Activated CD4-positive, alpha-beta T cell treated with anti-CD3 and anti-CD28 coated beads for 36 hours (primary cell): ENCODE measurements around the gene OR1M1. TPM values are rescaled to one million over a fixed set of nuclear protein-coding genes. Genes with fewer than 3 reads are reported as not detected.

Source experiments
- ATAC-seq: fragments of 200-7000 bp; cut with Tn5 transposase; one replicate; pipeline ENCODE4 v1.10.0; 2021; ENCODE audit warnings: mild to moderate bottlenecking, moderate library complexity
- CTCF ChIA-PET: fragments of 350-600 bp; sonication (Branson Sonifier 250); formaldehyde crosslinking; loops from one replicate; lab custom pipeline; 2021; ENCODE audit warnings: antibody characterized with exemption; lab: Charles Lee
- POLR2A ChIA-PET: fragments of 350-600 bp; sonication (Branson Sonifier 250); formaldehyde crosslinking; loops from one replicate; lab custom pipeline; 2021; ENCODE audit warnings: antibody characterized with exemption, inconsistent platforms; lab: Charles Lee
- DNase-seq: peaks from one replicate; pipeline ENCODE4 v3.0.0-alpha.2; 2020
- H3K27ac Mint-ChIP-seq: one replicate; pipeline ENCODE4 v1.8.0; 2021; ENCODE audit warnings: mixed read lengths
- H3K27me3 Mint-ChIP-seq: one replicate; pipeline ENCODE4 v1.8.0; 2021; ENCODE audit warnings: mixed read lengths
- H3K36me3 Mint-ChIP-seq: one replicate; pipeline ENCODE4 v1.8.0; 2021; ENCODE audit warnings: low read depth, mixed read lengths
- H3K4me1 Mint-ChIP-seq: one replicate; pipeline ENCODE4 v1.8.0; 2021; ENCODE audit warnings: mixed read lengths
- H3K4me3 Mint-ChIP-seq: one replicate; pipeline ENCODE4 v1.8.0; 2021; ENCODE audit warnings: mild to moderate bottlenecking, moderate library complexity, mixed read lengths
- H3K9me3 Mint-ChIP-seq: one replicate; pipeline ENCODE4 v1.8.0; 2021; ENCODE audit warnings: low read depth, mixed read lengths
- intact Hi-C, 2 experiments: fragments of 100-400 bp; cut with DNase I in 1 of 2; cut with micrococcal nuclease in 1 of 2; formaldehyde crosslinking; loops; one replicate each; pipeline versions ENCODE4 v1.14.2 to v1.15.1; 2022 to 2024; cut with DNase I, micrococcal nuclease
- total RNA-seq, 2 experiments: library from RNA; stranded (reverse); gene quantifications; one replicate each; pipeline ENCODE4 v1.2.3, GENCODE V29; 2021

The OR1M1 gene
- total RNA-seq, 2 experiments from 2014 or later, result not detected

DNA sequence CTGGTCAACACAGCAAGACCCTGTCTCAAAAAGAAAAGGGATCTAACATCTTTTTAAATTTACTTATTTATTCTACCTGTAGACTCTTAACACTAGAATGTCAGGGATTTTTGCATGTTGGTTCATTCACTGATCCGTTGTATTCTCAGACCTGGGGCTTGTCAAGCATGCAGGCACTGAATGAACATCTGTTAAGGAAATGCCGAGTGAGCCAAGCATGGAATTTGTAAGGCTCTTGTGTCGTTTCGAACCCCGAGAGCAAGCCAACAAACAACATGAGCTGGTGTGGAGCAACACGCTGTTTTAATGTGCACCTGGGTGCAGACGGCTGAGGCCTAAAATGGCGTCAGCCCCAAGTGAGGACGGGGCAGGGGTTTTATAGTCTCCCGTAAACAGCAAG, 10.0 kb upstream of the OR1M1 start:
- no peaks in the 10 kb centered on the region for H3K4me1 Mint-ChIP-seq
- ATAC-seq (no peak), DNase-seq (no peak)
- H3K9me3 Mint-ChIP-seq, result no peaks in the 10 kb centered on the region
- H3K36me3 Mint-ChIP-seq, result no peaks in the 10 kb centered on the region
- intact Hi-C loops, result no loop called here
- H3K27me3 Mint-ChIP-seq, result no peaks in the 10 kb centered on the region
- no peak overlapping the region for H3K4me3 Mint-ChIP-seq
- ChIA-PET POLR2A (no interaction called here), CTCF (no interaction called here)
- H3K27ac Mint-ChIP-seq, result no peak overlapping the region

DNA sequence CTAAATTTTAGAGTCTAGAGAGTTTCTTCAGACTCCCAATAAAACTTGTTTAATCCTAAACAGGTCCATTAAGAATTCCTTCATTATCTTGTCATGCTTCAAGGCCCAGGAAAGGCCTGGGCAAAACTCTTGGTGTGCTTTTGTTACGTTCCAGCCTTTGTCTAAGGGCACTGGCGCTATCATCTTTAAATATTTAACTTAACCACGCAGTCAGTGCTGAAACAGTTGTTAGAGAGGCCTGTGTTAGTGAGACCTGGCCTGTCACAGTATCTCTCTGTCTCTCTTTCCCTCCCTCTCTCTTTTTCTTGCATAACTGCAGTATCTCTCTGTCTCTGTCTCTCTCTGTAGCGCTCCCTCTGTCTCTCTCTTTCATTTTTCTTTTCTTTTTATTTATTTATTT, 8.2 kb upstream of the OR1M1 start:
- no peak for DNase-seq
- no peak for ATAC-seq
- Mint-ChIP-seq H3K27ac (no peak overlapping the region), H3K4me1 (no peaks in the 10 kb centered on the region), H3K36me3 (no peaks in the 10 kb centered on the region), H3K27me3 (no peaks in the 10 kb centered on the region), H3K4me3 (no peak overlapping the region), H3K9me3 (no peaks in the 10 kb centered on the region)
- intact Hi-C loops, result no loop called here
- POLR2A ChIA-PET, result no interaction called here
- CTCF ChIA-PET, result interaction anchor here (0.7 kb wide), 1 partner anchor 680 kb away, joined by 3 read pairs; no protein-coding TSS in a partner anchor

DNA sequence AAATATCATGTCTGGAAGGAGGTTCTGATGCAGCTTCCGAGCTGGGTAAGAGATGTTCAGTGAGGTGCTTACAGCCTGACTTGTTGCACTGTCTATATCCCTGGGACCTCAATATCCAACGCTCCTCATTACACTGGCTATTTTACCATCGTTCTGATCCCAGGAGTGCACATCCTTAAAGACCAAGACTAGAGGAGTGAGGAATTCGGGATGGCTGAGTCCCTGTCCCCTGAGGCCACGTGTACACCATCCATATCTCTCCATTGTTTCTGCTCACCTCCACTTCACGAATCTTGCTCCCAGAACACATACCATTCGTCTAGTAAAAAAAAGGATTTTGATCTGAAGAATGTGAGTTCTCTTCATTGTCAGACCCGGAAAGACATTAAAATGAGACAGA, 20.5 kb downstream of the OR1M1 start, which contains the start of gene OR7G2:
Gene OR7G2, minus strand, starts transcription at position 101 of the 400 bp plus-strand sequence. CDS start 4,232 bp downstream, outside the sequence.
- peaks cover 6% of the 10 kb centered on the region for H3K27me3 Mint-ChIP-seq
- CTCF ChIA-PET, result no interaction called here
- H3K4me3 Mint-ChIP-seq, result no peak within 1 kb of the TSS
- H3K27ac Mint-ChIP-seq, result no peak within 1 kb of the TSS
- no peak for ATAC-seq
- intact Hi-C loops, result no loop called here
- H3K9me3 Mint-ChIP-seq, result no peaks in the 10 kb centered on the region
- H3K4me1 Mint-ChIP-seq, result no peaks in the 10 kb centered on the region
- DNase-seq, result no peak
- POLR2A ChIA-PET, result no interaction called here
- H3K36me3 Mint-ChIP-seq, result no peaks in the 10 kb centered on the region

DNA sequence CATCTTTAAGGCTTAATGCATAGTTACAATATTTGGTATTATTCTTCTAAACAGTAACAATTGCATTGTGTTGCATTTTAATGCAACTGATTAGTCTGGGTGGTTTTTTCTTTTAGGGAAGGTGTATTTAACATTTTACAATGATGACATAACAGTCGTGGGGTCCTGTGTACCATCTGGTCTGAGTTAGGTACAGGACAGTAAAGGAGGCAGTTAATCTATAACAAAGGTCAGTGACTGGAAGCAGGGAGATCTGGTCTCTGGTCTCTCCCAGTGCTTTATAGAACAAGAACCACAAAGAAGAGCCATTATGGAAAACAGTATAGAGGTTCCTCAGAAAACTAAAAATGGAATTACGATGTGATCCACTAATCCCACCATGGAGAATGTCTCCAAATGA, 23.1 kb downstream of the OR1M1 start:
- DNase-seq, result no peak
- Mint-ChIP-seq H3K27me3 (peaks cover 6% of the 10 kb centered on the region), H3K36me3 (no peaks in the 10 kb centered on the region), H3K9me3 (no peaks in the 10 kb centered on the region), H3K27ac (no peak overlapping the region), H3K4me1 (no peaks in the 10 kb centered on the region), H3K4me3 (no peak overlapping the region)
- CTCF ChIA-PET, result no interaction called here
- POLR2A ChIA-PET, result no interaction called here
- no peak for ATAC-seq
- intact Hi-C loops, result no loop called here

DNA sequence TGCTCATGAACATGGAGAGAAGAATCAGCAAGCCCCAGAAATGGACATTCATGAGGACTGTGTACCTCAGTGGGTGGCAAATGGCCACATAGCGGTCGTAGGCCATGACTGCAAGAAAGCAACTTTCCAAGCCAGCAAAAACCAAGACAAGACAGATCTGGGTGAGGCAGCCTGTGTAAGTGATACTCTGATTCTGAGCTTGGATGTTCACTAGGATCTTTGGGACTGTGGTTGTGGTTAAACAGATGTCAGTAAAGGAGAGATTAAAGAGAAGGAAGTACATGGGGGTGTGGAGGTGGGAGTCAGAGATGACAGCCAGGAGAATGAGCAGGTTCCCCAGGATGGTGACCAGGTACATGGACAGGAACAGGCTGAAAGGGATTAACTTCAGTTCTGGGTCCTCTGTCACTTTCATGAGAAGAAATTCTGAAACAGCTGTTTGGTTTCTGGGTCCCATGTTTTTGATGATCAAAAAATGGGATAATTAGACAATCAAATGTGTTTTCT, 28.5 kb downstream of the OR1M1 start, which contains the start of gene OR7G1:
Gene OR7G1, minus strand, starts transcription at position 457 of the 507 bp plus-strand sequence. Its CDS starts 0 bp downstream, at position 457.
- DNase-seq (no peak), ATAC-seq (no peak)
- POLR2A ChIA-PET, result no interaction called here
- intact Hi-C loops, result no loop called here
- no peaks in the 10 kb centered on the region for H3K9me3 Mint-ChIP-seq
- no peak within 1 kb of the TSS for H3K27ac Mint-ChIP-seq
- no peaks in the 10 kb centered on the region for H3K4me1 Mint-ChIP-seq
- no peaks in the 10 kb centered on the region for H3K36me3 Mint-ChIP-seq
- CTCF ChIA-PET, result no interaction called here
- no peak within 1 kb of the TSS for H3K4me3 Mint-ChIP-seq
- peaks cover 9% of the 10 kb centered on the region for H3K27me3 Mint-ChIP-seq

DNA sequence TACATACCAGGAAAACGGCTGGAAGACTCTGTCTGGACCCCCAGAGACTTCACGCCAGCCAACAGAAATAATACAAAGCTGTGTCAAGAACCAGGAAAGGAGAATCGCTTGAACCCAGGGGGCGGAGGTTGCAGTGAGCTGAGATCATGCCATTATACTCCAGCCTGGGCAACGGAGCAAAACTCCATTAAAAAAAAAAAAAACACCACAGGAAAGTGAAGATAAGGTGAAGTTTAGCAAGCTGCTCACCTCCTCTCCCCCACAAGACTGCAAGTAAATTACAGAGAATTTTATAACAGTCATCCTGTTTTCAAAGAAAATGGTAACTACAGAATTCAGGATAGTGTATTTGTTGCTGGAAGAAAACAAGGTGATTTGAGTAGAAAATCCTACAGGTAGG, 29.7 kb downstream of the OR1M1 start:
- intact Hi-C loops, result no loop called here
- POLR2A ChIA-PET, result no interaction called here
- H3K9me3 Mint-ChIP-seq, result no peaks in the 10 kb centered on the region
- CTCF ChIA-PET, result no interaction called here
- ATAC-seq, result no peak
- no peak overlapping the region for H3K4me3 Mint-ChIP-seq
- DNase-seq, result no peak
- no peaks in the 10 kb centered on the region for H3K36me3 Mint-ChIP-seq
- H3K27me3 Mint-ChIP-seq, result peaks cover 13% of the 10 kb centered on the region
- no peaks in the 10 kb centered on the region for H3K4me1 Mint-ChIP-seq
- no peak overlapping the region for H3K27ac Mint-ChIP-seq

DNA sequence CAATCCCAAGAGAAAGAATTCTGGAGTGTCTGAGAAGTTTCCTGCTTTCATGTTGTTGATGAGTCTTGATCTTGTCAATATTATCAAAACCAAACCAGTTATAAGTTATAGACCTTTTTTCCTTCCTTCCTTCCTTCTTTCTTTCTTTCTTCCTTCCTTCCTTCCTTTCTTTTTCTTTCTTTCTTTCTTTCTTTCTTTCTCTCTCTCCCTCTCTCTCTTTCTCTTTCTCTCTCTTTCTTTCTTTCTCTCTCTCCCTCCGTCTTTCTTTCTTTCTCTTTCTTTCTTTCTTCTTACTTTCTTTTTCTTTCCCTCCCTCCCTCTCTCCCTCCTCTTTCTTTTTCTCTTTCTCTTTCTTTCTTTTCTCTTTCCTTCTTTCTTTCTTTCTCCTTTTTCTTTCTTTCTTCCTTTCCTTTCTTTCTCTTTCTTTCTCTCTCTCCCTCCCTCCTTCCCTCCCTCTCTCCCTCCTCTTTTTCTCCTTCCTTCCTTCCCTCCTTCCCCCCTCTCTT, 40.1 kb downstream of the OR1M1 start, which contains the start of gene OR7G3:
Gene OR7G3, minus strand, starts transcription at position 51 of the 506 bp plus-strand sequence. Its CDS starts 0 bp downstream, at position 51.
- H3K4me1 Mint-ChIP-seq, result no peaks in the 10 kb centered on the region
- H3K9me3 Mint-ChIP-seq, result no peaks in the 10 kb centered on the region
- ATAC-seq (no peak), DNase-seq (no peak)
- intact Hi-C loops, result no loop called here
- H3K27me3 Mint-ChIP-seq, result peaks cover 29% of the 10 kb centered on the region
- no peak within 1 kb of the TSS for H3K27ac Mint-ChIP-seq
- CTCF ChIA-PET, result no interaction called here
- H3K4me3 Mint-ChIP-seq, result no peak within 1 kb of the TSS
- POLR2A ChIA-PET, result no interaction called here
- H3K36me3 Mint-ChIP-seq, result no peaks in the 10 kb centered on the region

DNA sequence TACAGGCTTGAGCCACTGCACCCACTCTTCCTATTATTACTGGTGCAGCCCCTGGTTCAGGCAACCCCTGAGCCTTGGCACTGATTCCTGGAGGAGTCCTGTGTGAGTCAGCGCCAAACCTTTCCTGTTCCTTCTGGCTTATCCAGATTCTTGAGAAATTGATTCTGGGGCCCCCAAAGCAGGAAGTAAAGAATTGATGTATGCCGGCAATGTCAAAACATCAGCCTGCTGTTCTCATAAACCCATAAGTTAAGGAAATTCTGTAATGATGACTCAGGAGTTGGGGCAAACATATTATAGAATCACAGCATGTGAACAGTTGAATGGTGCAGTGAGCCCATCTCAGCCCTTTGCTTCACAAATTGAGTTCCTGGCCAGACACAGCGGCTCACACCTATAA, 41.3 kb downstream of the OR1M1 start:
- Mint-ChIP-seq H3K4me3 (no peak overlapping the region), H3K4me1 (no peaks in the 10 kb centered on the region), H3K27ac (no peak overlapping the region), H3K9me3 (no peaks in the 10 kb centered on the region), H3K27me3 (peaks cover 29% of the 10 kb centered on the region), H3K36me3 (no peaks in the 10 kb centered on the region)
- CTCF ChIA-PET, result no interaction called here
- ATAC-seq (no peak), DNase-seq (no peak)
- POLR2A ChIA-PET, result no interaction called here
- intact Hi-C loops, result no loop called here

DNA sequence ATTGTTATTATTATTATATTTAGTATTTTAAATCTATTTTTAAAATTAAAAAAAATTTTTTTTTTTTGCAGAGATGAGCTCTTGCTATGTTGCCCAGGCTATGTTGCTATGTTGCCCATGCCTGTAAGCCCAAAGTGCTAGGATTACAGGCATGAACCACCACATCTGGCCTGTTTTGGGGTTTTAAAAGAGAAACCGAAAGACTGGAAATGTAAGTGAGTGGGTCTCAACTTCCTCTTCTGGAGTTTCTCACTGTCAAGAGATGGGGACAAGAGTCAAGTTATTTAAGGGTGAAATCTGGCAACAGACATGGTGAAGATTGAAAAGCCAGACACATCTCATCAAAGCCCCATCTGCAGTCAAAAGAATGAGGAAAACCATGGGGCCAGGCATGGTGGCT, 44.1 kb downstream of the OR1M1 start:
- Mint-ChIP-seq H3K9me3 (no peaks in the 10 kb centered on the region), H3K36me3 (no peaks in the 10 kb centered on the region), H3K27me3 (peaks cover 25% of the 10 kb centered on the region), H3K27ac (no peak overlapping the region), H3K4me1 (no peaks in the 10 kb centered on the region), H3K4me3 (no peak overlapping the region)
- ChIA-PET POLR2A (no interaction called here), CTCF (interaction anchor here (0.7 kb wide), 1 partner anchor 11 kb away, joined by 3 read pairs; no protein-coding TSS in a partner anchor)
- ATAC-seq (no peak), DNase-seq (no peak)
- intact Hi-C loops, result loop anchor here in 1 of 2 experiments (10.0 kb wide), 1 partner anchor 174 kb away; the partner anchor contains the start of gene ZNF699

DNA sequence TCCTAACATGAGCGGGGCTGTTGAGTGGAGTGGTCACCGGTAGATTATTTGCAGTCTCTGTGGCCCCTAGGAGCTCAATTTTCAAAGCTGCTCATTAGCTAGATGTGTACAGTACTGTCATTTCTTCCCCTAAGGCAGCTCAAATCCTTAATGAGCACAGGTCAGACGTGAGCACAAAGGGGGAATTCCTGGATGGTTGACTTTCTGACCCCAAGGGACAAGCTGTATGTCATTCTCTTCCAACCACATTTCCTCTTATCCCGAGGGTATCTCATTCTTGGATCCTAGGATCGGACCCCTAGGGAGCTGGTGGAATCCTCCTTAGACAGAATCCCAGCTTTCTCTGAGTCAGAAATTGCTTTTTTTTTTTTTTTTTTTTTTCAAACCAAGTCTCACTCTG, 45.6 kb downstream of the OR1M1 start:
- POLR2A ChIA-PET, result no interaction called here
- CTCF ChIA-PET, result interaction anchor here (0.6 kb wide), 1 partner anchor 1038 kb away, joined by 3 read pairs; no protein-coding TSS in a partner anchor
- peaks cover 4% of the 10 kb centered on the region for H3K4me1 Mint-ChIP-seq

DNA sequence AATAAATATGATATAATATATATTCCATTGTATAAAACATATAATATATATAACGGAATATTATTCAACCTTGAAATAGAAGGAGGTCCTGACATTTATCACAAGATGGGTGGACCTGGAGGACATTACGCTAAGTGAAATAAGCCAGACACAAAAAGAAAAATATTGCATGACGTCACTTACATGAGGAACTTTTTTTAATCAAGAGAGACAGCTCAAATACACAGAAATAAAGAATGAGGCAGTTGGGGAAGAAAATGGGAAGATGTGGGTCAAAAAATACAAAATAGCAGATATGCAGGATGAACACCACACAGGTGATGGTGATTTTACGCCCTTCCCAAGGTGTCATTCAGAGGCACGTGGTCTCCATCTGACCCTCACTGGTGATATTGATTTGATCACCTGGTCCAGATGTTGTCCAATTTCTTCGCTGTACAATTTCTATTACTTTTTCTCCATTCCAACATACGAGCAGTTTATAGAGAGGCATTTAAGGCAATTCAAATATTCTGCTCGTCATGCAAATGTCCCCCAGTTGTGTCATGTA, 52.8 kb downstream of the OR1M1 start:
- Mint-ChIP-seq H3K4me3 (peak overlapping the region; percentile 99), H3K27ac (peak overlapping the region; percentile 96), H3K4me1 (peaks cover 37% of the 10 kb centered on the region), H3K36me3 (peaks cover 32% of the 10 kb centered on the region), H3K9me3 (peaks cover 8% of the 10 kb centered on the region), H3K27me3 (peaks cover 1% of the 10 kb centered on the region)
- CTCF ChIA-PET, result interaction anchor here (0.7 kb wide), 1 partner anchor 488 kb away, joined by 3 read pairs; no protein-coding TSS in a partner anchor
- DNase-seq (peak; percentile 12), ATAC-seq (peak; percentile 7)
- POLR2A ChIA-PET, result no interaction called here
- intact Hi-C loops, result loop anchor here (1.0 to 10.0 kb wide), 15 partner anchors 68 to 775 kb away; partner anchors contain the start of genes ZNF266 (in 2 of the 2), ZNF561 (in 2 of the 2), ZNF699 (in 2 of the 2) and FBXL12 (in 1 of the 2)

More for the DNA sequence above, 45.6 kb downstream of the OR1M1 start:
- peaks cover 15% of the 10 kb centered on the region for H3K27me3 Mint-ChIP-seq
- no peaks in the 10 kb centered on the region for H3K36me3 Mint-ChIP-seq
- ATAC-seq (no peak), DNase-seq (no peak)
- no peaks in the 10 kb centered on the region for H3K9me3 Mint-ChIP-seq
- H3K27ac Mint-ChIP-seq, result no peak overlapping the region
- no peak overlapping the region for H3K4me3 Mint-ChIP-seq
- intact Hi-C loops, result loop anchor here in 1 of 2 experiments (10.0 kb wide), 1 partner anchor 172 kb away; the partner anchor contains the start of gene ZNF699
